K562 (cell line): ENCODE results near the gene ZNF646. TPM values are rescaled to one million over a fixed set of nuclear protein-coding genes. Genes with fewer than 3 reads are reported as not detected.

Experiments used
- ETS2 ChIP-seq: IDR thresholded peaks from 2 replicates; pipeline ENCODE4 v1.6.1; 2016; ENCODE audit warnings: borderline replicate concordance, missing genetic modification characterization, mild to moderate bottlenecking, moderate library complexity, missing compliant biosample characterization; ENCODE audit not compliant: poor library complexity, severe bottlenecking
- FOXJ3 ChIP-seq: sonication (generic); formaldehyde crosslinking; IDR thresholded peaks from 2 replicates; pipeline ENCODE4 v1.4.0; 2020; ENCODE audit warnings: mild to moderate bottlenecking, missing genetic modification reagents
- GABPB2 ChIP-seq: fragments of 250-450 bp; sonication (Bioruptor Pico); conservative IDR thresholded peaks from 2 replicates; pipeline ENCODE4 v1.5.1; 2021; ENCODE audit warnings: mild to moderate bottlenecking
- NR4A1 ChIP-seq, 2 experiments: fragments of 250-450 bp in 1 of 2; fragments of 450-650 bp in 1 of 2; sonication (Bioruptor Pico) in 1 of 2; IDR thresholded peaks; 2 replicates each; pipeline versions ENCODE4 v1.4.0 to v1.6.1; 2016 to 2020; ENCODE audit warnings: mild to moderate bottlenecking in 2 of 2, missing compliant biosample characterization in 1 of 2, missing genetic modification characterization in 1 of 2, moderate library complexity in 1 of 2
- SP2 ChIP-seq: IDR thresholded peaks from 2 replicates; pipeline ENCODE4 v1.6.1; 2011; ENCODE audit warnings: mild to moderate bottlenecking, low read depth, low read length, moderate library complexity; ENCODE audit not compliant: poor library complexity, severe bottlenecking; ENCODE audit errors: extremely low read depth
- TAF9B ChIP-seq: fragments of 450-650 bp; IDR thresholded peaks from 2 replicates; pipeline ENCODE4 v1.6.1; 2018; ENCODE audit warnings: mild to moderate bottlenecking; ENCODE audit not compliant: partially characterized antibody
- ZNF12 ChIP-seq: sonication (generic); formaldehyde crosslinking; IDR thresholded peaks from 2 replicates; pipeline ENCODE4 v1.4.0; 2020; ENCODE audit warnings: mild to moderate bottlenecking, missing genetic modification reagents
- ZNF143 ChIP-seq: sonication (generic); formaldehyde crosslinking; IDR thresholded peaks from 2 replicates; pipeline ENCODE4 v1.9.0; 2022; ENCODE audit warnings: mild to moderate bottlenecking, missing genetic modification reagents
- ZNF384 ChIP-seq: IDR thresholded peaks from 2 replicates; pipeline ENCODE4 v1.6.1; 2012; ENCODE audit warnings: low read depth, low read length, improper control_type of control experiment
- ZNF707 ChIP-seq: fragments of 250-450 bp; sonication (Bioruptor Pico); conservative IDR thresholded peaks from 2 replicates; pipeline ENCODE4 v1.8.0; 2022; ENCODE audit warnings: inconsistent platforms, mild to moderate bottlenecking, moderate library complexity
- polyA plus RNA-seq, 8 experiments: library from polyadenylated mRNA; depleted of rRNA in 4 of 8; stranded (reverse) in 5 of 8; unstranded in 3 of 8; fragments of >200 nt; fragmentation: Nextera tagmentation in 2 of 8; fragmentation: Illumina TruSeq in 1 of 8; extraction: Ambion mirVana in 2 of 8; extraction: Trizol in 1 of 8; gene quantifications; 2 replicates each; pipeline versions ENCODE4 v1.2.1 to v1.2.3, GENCODE V29; 2011 to 2014; ENCODE audit warnings: inconsistent platforms in 1 of 8, missing spikeins in 1 of 8
- total RNA-seq, 7 experiments: library from RNA; depleted of rRNA in 6 of 7; stranded (reverse); fragments of >200 nt in 6 of 7; fragmentation: Illumina TruSeq in 2 of 7; extraction: Trizol in 2 of 7; gene quantifications; 2 replicates each; pipeline versions ENCODE4 v1.2.1 to v1.2.3, GENCODE V29; 2011 to 2021; ENCODE audit warnings: low replicate concordance in 1 of 7
- TF ChIP-seq, protein P1 (sequence below): fragments of 250-450 bp; sonication (Bioruptor Pico); IDR thresholded peaks from 2 replicates; pipeline ENCODE4 v1.4.0; 2020; ENCODE audit warnings: mild to moderate bottlenecking, moderate library complexity
- TF ChIP-seq, protein P2 (sequence below), 2 experiments: fragments of 450-650 bp in 1 of 2; sonication (generic) in 1 of 2; formaldehyde crosslinking in 1 of 2; IDR thresholded peaks; 2 replicates each; pipeline versions ENCODE4 v1.7.1 to v1.9.0; 2016 to 2022; ENCODE audit warnings: inconsistent platforms in 1 of 2, mild to moderate bottlenecking in 1 of 2, missing genetic modification reagents in 1 of 2

The ZNF646 gene
- total and polyA plus RNA-seq, 9 of the 15 experiments (the other 6 are each of a cell fraction or from before 2014, with no cell fraction given) = 0.08 to 20.6 (median 8.0) TPM

DNA sequence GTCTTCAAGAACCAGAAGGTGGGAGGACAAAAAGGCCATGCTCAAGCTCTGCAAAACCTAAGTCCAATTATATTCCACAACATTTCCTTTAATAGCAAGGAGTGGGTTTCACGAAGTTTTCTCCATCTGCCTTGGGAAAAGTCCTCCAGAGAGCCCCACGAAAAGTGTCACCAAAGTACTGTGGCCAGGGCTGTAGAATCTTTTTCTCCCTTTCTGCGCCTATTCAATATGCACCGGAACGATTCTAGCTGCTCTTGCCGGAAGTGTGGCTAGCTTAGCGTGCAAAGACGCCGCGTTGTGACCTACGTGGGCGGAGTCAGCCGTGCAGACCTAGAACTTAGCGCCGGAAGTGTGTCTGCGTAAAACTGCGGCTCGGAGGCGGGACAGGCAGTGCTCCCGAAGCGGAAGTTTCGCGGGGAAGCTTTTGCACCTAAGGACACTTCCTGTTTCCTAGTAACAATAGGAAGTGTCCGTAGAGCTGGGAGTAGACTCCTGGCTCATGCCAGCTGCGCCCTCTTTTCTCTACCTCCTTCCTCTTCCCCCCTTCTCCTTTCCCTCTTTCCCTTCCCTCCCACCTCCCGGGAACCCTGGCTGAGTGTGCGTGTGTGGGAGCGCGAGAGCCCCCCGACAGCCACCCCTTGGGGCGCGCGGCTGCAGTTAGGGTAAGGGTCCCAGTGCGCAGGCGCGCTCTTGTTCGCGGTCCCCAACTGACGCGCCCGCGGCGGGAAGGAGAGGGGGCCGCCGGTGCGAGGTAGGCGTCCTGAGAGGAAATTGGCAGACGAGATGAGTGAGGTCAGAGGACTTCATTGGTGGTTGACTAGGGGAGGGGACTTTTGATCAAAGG lies at the start of gene ZNF646, which contains the start of gene ZNF668 (continued):
- peak; percentile 63 for TF ChIP-seq ZNF12
- no peak for TF ChIP-seq ZNF143
- no peak for TF ChIP-seq ETS2 (tag)
- TF ChIP-seq TAF9B = peak; percentile 79
- TF ChIP-seq, protein P1, sequence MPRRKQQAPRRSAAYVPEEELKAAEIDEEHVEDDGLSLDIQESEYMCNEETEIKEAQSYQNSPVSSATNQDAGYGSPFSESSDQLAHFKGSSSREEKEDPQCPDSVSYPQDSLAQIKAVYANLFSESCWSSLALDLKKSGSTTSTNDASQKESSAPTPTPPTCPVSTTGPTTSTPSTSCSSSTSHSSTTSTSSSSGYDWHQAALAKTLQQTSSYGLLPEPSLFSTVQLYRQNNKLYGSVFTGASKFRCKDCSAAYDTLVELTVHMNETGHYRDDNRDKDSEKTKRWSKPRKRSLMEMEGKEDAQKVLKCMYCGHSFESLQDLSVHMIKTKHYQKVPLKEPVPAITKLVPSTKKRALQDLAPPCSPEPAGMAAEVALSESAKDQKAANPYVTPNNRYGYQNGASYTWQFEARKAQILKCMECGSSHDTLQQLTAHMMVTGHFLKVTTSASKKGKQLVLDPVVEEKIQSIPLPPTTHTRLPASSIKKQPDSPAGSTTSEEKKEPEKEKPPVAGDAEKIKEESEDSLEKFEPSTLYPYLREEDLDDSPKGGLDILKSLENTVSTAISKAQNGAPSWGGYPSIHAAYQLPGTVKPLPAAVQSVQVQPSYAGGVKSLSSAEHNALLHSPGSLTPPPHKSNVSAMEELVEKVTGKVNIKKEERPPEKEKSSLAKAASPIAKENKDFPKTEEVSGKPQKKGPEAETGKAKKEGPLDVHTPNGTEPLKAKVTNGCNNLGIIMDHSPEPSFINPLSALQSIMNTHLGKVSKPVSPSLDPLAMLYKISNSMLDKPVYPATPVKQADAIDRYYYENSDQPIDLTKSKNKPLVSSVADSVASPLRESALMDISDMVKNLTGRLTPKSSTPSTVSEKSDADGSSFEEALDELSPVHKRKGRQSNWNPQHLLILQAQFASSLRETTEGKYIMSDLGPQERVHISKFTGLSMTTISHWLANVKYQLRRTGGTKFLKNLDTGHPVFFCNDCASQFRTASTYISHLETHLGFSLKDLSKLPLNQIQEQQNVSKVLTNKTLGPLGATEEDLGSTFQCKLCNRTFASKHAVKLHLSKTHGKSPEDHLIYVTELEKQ = no peak
- no peak for TF ChIP-seq ZNF707
- no peak for TF ChIP-seq GABPB2 (CRISPR knock-in tag)
- TF ChIP-seq, protein P2, sequence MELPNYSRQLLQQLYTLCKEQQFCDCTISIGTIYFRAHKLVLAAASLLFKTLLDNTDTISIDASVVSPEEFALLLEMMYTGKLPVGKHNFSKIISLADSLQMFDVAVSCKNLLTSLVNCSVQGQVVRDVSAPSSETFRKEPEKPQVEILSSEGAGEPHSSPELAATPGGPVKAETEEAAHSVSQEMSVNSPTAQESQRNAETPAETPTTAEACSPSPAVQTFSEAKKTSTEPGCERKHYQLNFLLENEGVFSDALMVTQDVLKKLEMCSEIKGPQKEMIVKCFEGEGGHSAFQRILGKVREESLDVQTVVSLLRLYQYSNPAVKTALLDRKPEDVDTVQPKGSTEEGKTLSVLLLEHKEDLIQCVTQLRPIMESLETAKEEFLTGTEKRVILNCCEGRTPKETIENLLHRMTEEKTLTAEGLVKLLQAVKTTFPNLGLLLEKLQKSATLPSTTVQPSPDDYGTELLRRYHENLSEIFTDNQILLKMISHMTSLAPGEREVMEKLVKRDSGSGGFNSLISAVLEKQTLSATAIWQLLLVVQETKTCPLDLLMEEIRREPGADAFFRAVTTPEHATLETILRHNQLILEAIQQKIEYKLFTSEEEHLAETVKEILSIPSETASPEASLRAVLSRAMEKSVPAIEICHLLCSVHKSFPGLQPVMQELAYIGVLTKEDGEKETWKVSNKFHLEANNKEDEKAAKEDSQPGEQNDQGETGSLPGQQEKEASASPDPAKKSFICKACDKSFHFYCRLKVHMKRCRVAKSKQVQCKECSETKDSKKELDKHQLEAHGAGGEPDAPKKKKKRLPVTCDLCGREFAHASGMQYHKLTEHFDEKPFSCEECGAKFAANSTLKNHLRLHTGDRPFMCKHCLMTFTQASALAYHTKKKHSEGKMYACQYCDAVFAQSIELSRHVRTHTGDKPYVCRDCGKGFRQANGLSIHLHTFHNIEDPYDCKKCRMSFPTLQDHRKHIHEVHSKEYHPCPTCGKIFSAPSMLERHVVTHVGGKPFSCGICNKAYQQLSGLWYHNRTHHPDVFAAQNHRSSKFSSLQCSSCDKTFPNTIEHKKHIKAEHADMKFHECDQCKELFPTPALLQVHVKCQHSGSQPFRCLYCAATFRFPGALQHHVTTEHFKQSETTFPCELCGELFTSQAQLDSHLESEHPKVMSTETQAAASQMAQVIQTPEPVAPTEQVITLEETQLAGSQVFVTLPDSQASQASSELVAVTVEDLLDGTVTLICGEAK (IDR thresholded peaks at IDR 0.05) = peak; percentile 100
- TF ChIP-seq, protein P2 (CRISPR knock-in tag; IDR thresholded peaks at IDR 0.05) = no peak
- TF ChIP-seq FOXJ3 = no peak
- TF ChIP-seq SP2 = peak; percentile 28
- no peak for TF ChIP-seq NR4A1 (CRISPR knock-in tag; IDR thresholded peaks at IDR 0.05)
- no peak for TF ChIP-seq NR4A1 (tag; IDR thresholded peaks at IDR 0.05)
- TF ChIP-seq ZNF384 = no peak
